AG04450 (cell line): ENCODE data around the gene RARS2. TPM values are rescaled to one million over a fixed set of nuclear protein-coding genes. Genes with fewer than 3 reads are reported as not detected.

Experiments used
- CTCF ChIA-PET: fragments of 300-600, 350-600 bp; formaldehyde crosslinking; extraction: SDS; loops from one replicate; lab custom pipeline; 2022; ENCODE audit warnings: antibody characterized with exemption, inconsistent platforms; lab: Charles Lee
- POLR2A ChIA-PET: fragments of 350-600 bp; formaldehyde crosslinking; extraction: SDS; loops from one replicate; lab custom pipeline; 2021; ENCODE audit warnings: antibody characterized with exemption, inconsistent platforms; lab: Yijun Ruan, JAX
- DNase-seq: peaks from one replicate; pipeline ENCODE4 v3.0.0-alpha.2; 2011; ENCODE audit warnings: low read depth, low spot score
- H3K27ac ChIP-seq: one replicate; pipeline ENCODE4 v1.5.1; 2012; ENCODE audit warnings: low read depth, low read length, control low read depth
- H3K27me3 ChIP-seq: one replicate; pipeline ENCODE4 v1.6.0; 2012; ENCODE audit warnings: low read length; ENCODE audit not compliant: control insufficient read depth, insufficient read depth
- H3K4me3 ChIP-seq: 2 replicates; pipeline ENCODE4 v1.5.1; 2011; ENCODE audit warnings: mild to moderate bottlenecking, low read depth, low read length, control low read depth
- H3K9me3 ChIP-seq: 2 replicates; pipeline ENCODE4 v1.5.1; 2012; ENCODE audit warnings: low read length; ENCODE audit not compliant: control insufficient read depth, insufficient read depth
- polyA plus RNA-seq: library from polyadenylated mRNA; depleted of rRNA; stranded (reverse); fragments of >200 nt; gene quantifications from 2 replicates; pipeline ENCODE4 v1.2.3, GENCODE V29; 2011
- TF ChIP-seq, protein P1 (sequence below): IDR thresholded peaks from 2 replicates; pipeline ENCODE4 v1.5.1; 2011; ENCODE audit warnings: low read depth, low read length, control low read depth, inconsistent platforms

Gene RARS2
- polyA plus RNA-seq, 1 experiment, result 28.1 TPM

DNA sequence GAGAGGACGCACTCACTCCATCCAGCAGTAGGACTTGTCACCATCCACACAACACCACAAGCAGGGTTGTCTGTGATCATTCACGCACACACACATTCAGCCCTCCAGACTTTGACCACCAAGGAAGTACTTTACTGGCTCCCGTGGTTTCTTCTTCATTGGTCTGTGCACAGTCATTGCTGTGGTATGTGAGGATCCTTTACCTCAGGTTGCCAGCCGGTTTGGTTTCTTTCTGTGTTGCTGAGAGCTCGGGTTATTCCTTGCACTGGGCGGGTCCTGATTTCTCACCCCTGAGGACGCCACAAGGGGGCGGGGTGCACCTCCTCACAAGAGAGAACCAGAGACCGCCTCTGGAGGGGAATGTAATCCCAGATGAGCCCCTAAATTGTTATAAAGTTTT lies 105.9 kb downstream of the RARS2 start:
- Histone ChIP-seq H3K27me3 (no peaks in the 10 kb centered on the region), H3K4me3 (no peak overlapping the region), H3K27ac (no peak overlapping the region), H3K9me3 (peaks cover 12% of the 10 kb centered on the region)
- POLR2A ChIA-PET, result no interaction called here
- TF ChIP-seq, protein P1, sequence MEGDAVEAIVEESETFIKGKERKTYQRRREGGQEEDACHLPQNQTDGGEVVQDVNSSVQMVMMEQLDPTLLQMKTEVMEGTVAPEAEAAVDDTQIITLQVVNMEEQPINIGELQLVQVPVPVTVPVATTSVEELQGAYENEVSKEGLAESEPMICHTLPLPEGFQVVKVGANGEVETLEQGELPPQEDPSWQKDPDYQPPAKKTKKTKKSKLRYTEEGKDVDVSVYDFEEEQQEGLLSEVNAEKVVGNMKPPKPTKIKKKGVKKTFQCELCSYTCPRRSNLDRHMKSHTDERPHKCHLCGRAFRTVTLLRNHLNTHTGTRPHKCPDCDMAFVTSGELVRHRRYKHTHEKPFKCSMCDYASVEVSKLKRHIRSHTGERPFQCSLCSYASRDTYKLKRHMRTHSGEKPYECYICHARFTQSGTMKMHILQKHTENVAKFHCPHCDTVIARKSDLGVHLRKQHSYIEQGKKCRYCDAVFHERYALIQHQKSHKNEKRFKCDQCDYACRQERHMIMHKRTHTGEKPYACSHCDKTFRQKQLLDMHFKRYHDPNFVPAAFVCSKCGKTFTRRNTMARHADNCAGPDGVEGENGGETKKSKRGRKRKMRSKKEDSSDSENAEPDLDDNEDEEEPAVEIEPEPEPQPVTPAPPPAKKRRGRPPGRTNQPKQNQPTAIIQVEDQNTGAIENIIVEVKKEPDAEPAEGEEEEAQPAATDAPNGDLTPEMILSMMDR, result no peak
- DNase-seq, result no peak
- CTCF ChIA-PET, result no interaction called here

DNA sequence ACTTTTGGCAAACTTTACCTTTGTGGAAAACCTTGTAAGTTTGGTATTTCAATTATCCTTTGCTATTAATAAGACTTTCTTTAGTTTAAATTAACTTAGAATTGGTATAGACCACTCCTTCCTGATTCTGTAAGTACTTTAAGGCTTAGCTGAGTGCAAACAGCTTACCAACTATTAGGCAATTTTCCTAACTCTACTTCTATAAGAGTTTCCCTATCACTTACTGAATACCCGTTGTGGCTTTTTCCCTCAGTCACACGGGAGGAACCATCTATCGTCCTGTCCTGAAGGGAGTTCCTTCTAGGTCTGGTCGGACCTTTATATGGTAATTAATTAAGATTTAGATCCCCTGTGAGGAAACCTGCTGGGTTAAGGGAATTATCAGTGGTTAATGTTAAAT lies 107.4 kb downstream of the RARS2 start:
- H3K9me3 ChIP-seq, result peaks cover 12% of the 10 kb centered on the region
- TF ChIP-seq, protein P1, result no peak
- no peak overlapping the region for H3K4me3 ChIP-seq
- DNase-seq, result no peak
- H3K27ac ChIP-seq, result no peak overlapping the region
- POLR2A ChIA-PET, result no interaction called here
- H3K27me3 ChIP-seq, result no peaks in the 10 kb centered on the region
- CTCF ChIA-PET, result no interaction called here

DNA sequence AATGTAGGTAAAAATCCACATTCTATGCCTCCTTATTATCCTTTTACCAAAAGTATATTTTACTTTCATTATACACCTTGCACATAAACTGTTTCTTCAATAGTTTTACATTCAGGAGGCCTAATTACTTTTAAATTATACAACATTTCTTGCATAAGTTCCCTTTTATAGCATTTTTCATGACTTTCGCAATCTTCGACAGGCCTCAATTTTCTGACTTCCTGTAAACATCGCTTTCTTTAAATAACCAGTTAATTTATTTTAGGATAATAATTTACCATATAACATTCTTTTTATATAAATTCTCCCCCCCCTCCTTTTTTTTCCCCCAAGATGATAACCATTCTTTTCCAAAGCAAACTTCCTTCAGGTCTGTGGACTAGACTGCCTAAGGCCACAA lies 107.9 kb downstream of the RARS2 start:
- DNase-seq, result no peak
- POLR2A ChIA-PET, result no interaction called here
- Histone ChIP-seq H3K27ac (no peak overlapping the region), H3K4me3 (no peak overlapping the region), H3K27me3 (no peaks in the 10 kb centered on the region), H3K9me3 (peaks cover 12% of the 10 kb centered on the region)
- TF ChIP-seq, protein P1, result no peak
- CTCF ChIA-PET, result no interaction called here

DNA sequence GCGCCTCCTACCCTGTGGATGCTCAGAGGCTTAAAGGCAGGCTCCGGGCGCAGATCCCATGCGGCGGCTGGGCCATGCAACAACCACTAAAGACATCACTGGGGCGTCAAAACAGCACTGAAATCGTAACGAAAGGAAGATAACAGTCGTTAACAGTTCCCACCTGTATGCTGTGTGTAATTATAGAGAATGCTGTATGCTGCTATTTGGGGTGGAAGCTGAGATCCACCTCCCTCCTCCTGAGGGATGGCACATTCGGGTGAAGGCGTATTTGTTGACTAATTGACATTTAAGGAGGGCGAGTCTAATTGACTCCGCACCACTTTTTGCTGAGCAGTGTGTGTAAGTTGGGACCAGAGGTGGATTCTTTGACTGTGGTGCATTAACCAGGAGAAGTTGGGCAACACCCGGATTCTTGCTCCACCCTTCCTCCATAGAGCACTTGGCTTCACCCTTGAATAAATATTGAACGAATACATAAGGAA lies 116.3 kb downstream of the RARS2 start:
- POLR2A ChIA-PET, result no interaction called here

More for the DNA sequence above, 116.3 kb downstream of the RARS2 start:
- DNase-seq, result no peak
- H3K27me3 ChIP-seq, result no peaks in the 10 kb centered on the region
- CTCF ChIA-PET, result interaction anchor here (1.3 kb wide), 1 partner anchor 407 kb away, joined by 3 read pairs; no protein-coding TSS in a partner anchor
- peak overlapping the region; percentile 59 for H3K27ac ChIP-seq
- peak overlapping the region; percentile 91 for H3K4me3 ChIP-seq
- H3K9me3 ChIP-seq, result no peaks in the 10 kb centered on the region; the same call in 1 of the 2 replicates
- TF ChIP-seq, protein P1, result no peak; the same call in none of the 2 replicates
